Caco-2 (cell line): ENCODE results near the gene FGF5. TPM values are rescaled to one million over a fixed set of nuclear protein-coding genes. Genes with fewer than 3 reads are reported as not detected.

Source experiments
- BruUV-seq: library from RNA; stranded (reverse); fragments of 400-500 nt; replicated peaks from 2 replicates; lab custom pipeline; 2021; lab: Mats Ljungman, UMichigan
- CTCF ChIA-PET: fragments of 300-600 bp; sonication (Branson Sonifier 250); formaldehyde crosslinking; loops from one replicate; lab custom pipeline; 2022; ENCODE audit warnings: antibody characterized with exemption; lab: Charles Lee
- POLR2A ChIA-PET: fragments of 300-600 bp; sonication (Branson Sonifier 250); formaldehyde crosslinking; loops from one replicate; lab custom pipeline; 2022; ENCODE audit warnings: antibody characterized with exemption; lab: Charles Lee
- DNase-seq, 2 experiments: peaks; one replicate each; pipeline versions ENCODE4 v3.0.0 to v3.0.0-alpha.2; 2020 to 2022
- H3K27me3 ChIP-seq: replicated peaks from 2 replicates; pipeline ENCODE4 v1.6.0; 2011; ENCODE audit warnings: low read length; ENCODE audit not compliant: control insufficient read depth, insufficient read depth
- H3K36me3 ChIP-seq: 2 replicates; pipeline ENCODE4 v1.5.1; 2011; ENCODE audit warnings: low read length; ENCODE audit not compliant: control insufficient read depth, insufficient read depth
- H3K4me1 ChIP-seq: fragments of 250-450 bp; sonication (Bioruptor Pico); 2 replicates; pipeline ENCODE4 v1.5.1; 2020; ENCODE audit warnings: mild to moderate bottlenecking
- H3K4me3 ChIP-seq: 2 replicates; pipeline ENCODE4 v1.5.1; 2011; ENCODE audit warnings: low read depth, mild to moderate bottlenecking, control low read depth, low read length
- H3K9me3 ChIP-seq: fragments of 250-450 bp; sonication (Bioruptor Pico); 2 replicates; pipeline ENCODE4 v1.5.1; 2020; ENCODE audit warnings: mild to moderate bottlenecking, moderate library complexity
- H3K27ac Mint-ChIP-seq: one replicate; pipeline ENCODE4 v1.8.0; 2022; ENCODE audit warnings: mixed read lengths; ENCODE audit not compliant: unreplicated experiment
- H3K27me3 Mint-ChIP-seq: one replicate; pipeline ENCODE4 v1.8.0; 2022; ENCODE audit warnings: mixed read lengths; ENCODE audit not compliant: insufficient read depth, unreplicated experiment
- H3K36me3 Mint-ChIP-seq: one replicate; pipeline ENCODE4 v1.8.0; 2022; ENCODE audit warnings: mild to moderate bottlenecking, mixed read lengths; ENCODE audit not compliant: insufficient read depth, unreplicated experiment
- H3K4me1 Mint-ChIP-seq: one replicate; pipeline ENCODE4 v1.8.0; 2022; ENCODE audit warnings: low read depth, mixed read lengths; ENCODE audit not compliant: unreplicated experiment
- H3K4me3 Mint-ChIP-seq: one replicate; pipeline ENCODE4 v1.8.0; 2022; ENCODE audit warnings: mild to moderate bottlenecking, moderate library complexity, mixed read lengths; ENCODE audit not compliant: unreplicated experiment
- H3K9me3 Mint-ChIP-seq: one replicate; pipeline ENCODE4 v1.8.0; 2022; ENCODE audit warnings: mixed read lengths; ENCODE audit not compliant: unreplicated experiment
- intact Hi-C: fragments of 100-400 bp; cut with micrococcal nuclease; formaldehyde crosslinking; loops from one replicate; pipeline ENCODE4 v1.10.0; 2022; ENCODE audit not compliant: unreplicated experiment
- total RNA-seq: library from RNA; stranded (reverse); gene quantifications from 2 replicates; pipeline ENCODE4 v1.2.3, GENCODE V29; 2022
- TF ChIP-seq, protein P1 (sequence below), 2 experiments: fragments of 200-600 bp in 1 of 2; IDR thresholded peaks; 1 replicate in 1 of 2; 2 replicates in 1 of 2; pipeline versions ENCODE4 v1.5.1 to v1.8.0; 2011 to 2022; ENCODE audit warnings: antibody characterized with exemption in 1 of 2, control low read depth in 1 of 2, inconsistent platforms in 1 of 2, low read depth in 1 of 2, low read length in 1 of 2, mild to moderate bottlenecking in 1 of 2, moderate library complexity in 1 of 2; ENCODE audit not compliant: insufficient read depth in 1 of 2, severe bottlenecking in 1 of 2, unreplicated experiment in 1 of 2

Gene FGF5
- total RNA-seq, 1 experiment from 2014 or later = not detected

DNA sequence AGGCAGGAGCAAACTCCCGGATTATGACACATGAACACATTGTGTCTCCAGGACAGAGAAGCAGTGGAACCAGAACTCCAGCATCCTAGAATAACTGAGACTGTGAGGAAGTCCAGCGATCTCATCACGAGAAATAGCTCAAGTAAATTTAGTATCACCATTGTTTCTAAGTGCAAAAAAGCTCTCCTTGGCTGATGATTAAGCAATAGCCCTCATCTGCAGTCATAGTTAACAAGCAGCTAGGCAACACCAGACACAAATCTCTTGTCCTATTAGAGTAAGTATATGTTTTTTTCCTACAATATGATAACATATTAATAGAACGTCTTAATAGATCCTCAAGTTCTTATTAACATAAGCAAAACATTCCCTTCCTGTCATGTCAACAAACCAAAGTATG lies 66.7 kb downstream of the FGF5 start:
- Mint-ChIP-seq H3K4me3 (no peak overlapping the region), H3K27ac (no peak overlapping the region), H3K9me3 (no peaks in the 10 kb centered on the region), H3K27me3 (no peaks in the 10 kb centered on the region), H3K4me1 (no peaks in the 10 kb centered on the region), H3K36me3 (peaks cover 4% of the 10 kb centered on the region)
- intact Hi-C loops = no loop called here
- no TSS peak for BruUV-seq
- POLR2A ChIA-PET = no interaction called here
- TF ChIP-seq, protein P1, sequence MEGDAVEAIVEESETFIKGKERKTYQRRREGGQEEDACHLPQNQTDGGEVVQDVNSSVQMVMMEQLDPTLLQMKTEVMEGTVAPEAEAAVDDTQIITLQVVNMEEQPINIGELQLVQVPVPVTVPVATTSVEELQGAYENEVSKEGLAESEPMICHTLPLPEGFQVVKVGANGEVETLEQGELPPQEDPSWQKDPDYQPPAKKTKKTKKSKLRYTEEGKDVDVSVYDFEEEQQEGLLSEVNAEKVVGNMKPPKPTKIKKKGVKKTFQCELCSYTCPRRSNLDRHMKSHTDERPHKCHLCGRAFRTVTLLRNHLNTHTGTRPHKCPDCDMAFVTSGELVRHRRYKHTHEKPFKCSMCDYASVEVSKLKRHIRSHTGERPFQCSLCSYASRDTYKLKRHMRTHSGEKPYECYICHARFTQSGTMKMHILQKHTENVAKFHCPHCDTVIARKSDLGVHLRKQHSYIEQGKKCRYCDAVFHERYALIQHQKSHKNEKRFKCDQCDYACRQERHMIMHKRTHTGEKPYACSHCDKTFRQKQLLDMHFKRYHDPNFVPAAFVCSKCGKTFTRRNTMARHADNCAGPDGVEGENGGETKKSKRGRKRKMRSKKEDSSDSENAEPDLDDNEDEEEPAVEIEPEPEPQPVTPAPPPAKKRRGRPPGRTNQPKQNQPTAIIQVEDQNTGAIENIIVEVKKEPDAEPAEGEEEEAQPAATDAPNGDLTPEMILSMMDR (IDR thresholded peaks at IDR 0.05; ENCODE audit: insufficient read depth in 1 of 2, low read depth in 1 of 2, low read length in 1 of 2, severe bottlenecking in 1 of 2, unreplicated experiment in 1 of 2) = no peak
- CTCF ChIA-PET = no interaction called here
- H3K4me3 ChIP-seq = no peak overlapping the region
- H3K36me3 ChIP-seq = no peaks in the 10 kb centered on the region
- H3K4me1 ChIP-seq = peaks cover 4% of the 10 kb centered on the region
- H3K27me3 ChIP-seq = no peaks in the 10 kb centered on the region; the same call in none of the 2 replicates
- H3K9me3 ChIP-seq = no peaks in the 10 kb centered on the region
- DNase-seq = no peak

- ChIA-PET CTCF (interaction anchor here (0.6 to 0.9 kb wide), 2 partner anchors 133 to 696 kb away, joined by 3 to 7 read pairs; partner anchors contain the start of gene BMP3), POLR2A (no interaction called here)
- Mint-ChIP-seq H3K27me3 (no peaks in the 10 kb centered on the region), H3K36me3 (peaks cover 4% of the 10 kb centered on the region), H3K4me3 (no peak overlapping the region), H3K9me3 (no peaks in the 10 kb centered on the region), H3K27ac (no peak overlapping the region), H3K4me1 (no peaks in the 10 kb centered on the region)
- no peaks in the 10 kb centered on the region for H3K9me3 ChIP-seq
- H3K4me3 ChIP-seq = no peak overlapping the region
- H3K36me3 ChIP-seq = no peaks in the 10 kb centered on the region
- BruUV-seq = no TSS peak
- no peaks in the 10 kb centered on the region; the same call in none of the 2 replicates for H3K27me3 ChIP-seq
- no peak for DNase-seq
- H3K4me1 ChIP-seq = peaks cover 4% of the 10 kb centered on the region
- TF ChIP-seq, protein P1 (IDR thresholded peaks at IDR 0.05; ENCODE audit: insufficient read depth in 1 of 2, low read depth in 1 of 2, low read length in 1 of 2, severe bottlenecking in 1 of 2, unreplicated experiment in 1 of 2) = no peak
- intact Hi-C loops = no loop called here
Measured at GRCh38 chr4:80334568-80334967, 68.1 kb downstream of the FGF5 start.

GRCh38 chr4:80335226-80335553 lies 68.7 kb downstream of the FGF5 start:
- Mint-ChIP-seq H3K4me3 (peak overlapping the region; percentile 78), H3K4me1 (no peaks in the 10 kb centered on the region), H3K9me3 (no peaks in the 10 kb centered on the region), H3K36me3 (peaks cover 4% of the 10 kb centered on the region), H3K27me3 (no peaks in the 10 kb centered on the region), H3K27ac (no peak overlapping the region)
- Histone ChIP-seq H3K4me1 (peaks cover 4% of the 10 kb centered on the region), H3K27me3 (no peaks in the 10 kb centered on the region; the same call in 1 of the 2 replicates), H3K36me3 (no peaks in the 10 kb centered on the region), H3K4me3 (peak overlapping the region; percentile 74), H3K9me3 (no peaks in the 10 kb centered on the region)
- ChIA-PET CTCF (interaction anchor here (0.5 to 0.9 kb wide), 3 partner anchors 27 to 695 kb away, joined by 3 to 7 read pairs (median 4); partner anchors contain the start of gene BMP3), POLR2A (no interaction called here)
- intact Hi-C loops = no loop called here
- TF ChIP-seq, protein P1 (IDR thresholded peaks at IDR 0.05; ENCODE audit: insufficient read depth in 1 of 2, low read depth in 1 of 2, low read length in 1 of 2, severe bottlenecking in 1 of 2, unreplicated experiment in 1 of 2) = no peak
- BruUV-seq = no TSS peak
- DNase-seq = no peak
